ENCODE data around the gene MSANTD1.

GRCh38 chr4:3208826-3209225, 40.1 kb upstream of the MSANTD1 start:
- TF ChIP-seq CTCF (IDR thresholded peaks at IDR 0.05; ENCODE audit: insufficient read depth, low read length) = no peak
- TF ChIP-seq POLR2AphosphoS5 (IDR thresholded peaks at IDR 0.05; ENCODE audit: low read depth) = no peak
- no peak for TF ChIP-seq GABPA (IDR thresholded peaks at IDR 0.05; ENCODE audit: low read depth)
- TF ChIP-seq SPI1 (IDR thresholded peaks at IDR 0.05; ENCODE audit: borderline replicate concordance, low read depth) = no peak

Measured in HL-60 (cell line).